Measurements from ENCODE around the gene CHAT.

CHAT gene

DNA sequence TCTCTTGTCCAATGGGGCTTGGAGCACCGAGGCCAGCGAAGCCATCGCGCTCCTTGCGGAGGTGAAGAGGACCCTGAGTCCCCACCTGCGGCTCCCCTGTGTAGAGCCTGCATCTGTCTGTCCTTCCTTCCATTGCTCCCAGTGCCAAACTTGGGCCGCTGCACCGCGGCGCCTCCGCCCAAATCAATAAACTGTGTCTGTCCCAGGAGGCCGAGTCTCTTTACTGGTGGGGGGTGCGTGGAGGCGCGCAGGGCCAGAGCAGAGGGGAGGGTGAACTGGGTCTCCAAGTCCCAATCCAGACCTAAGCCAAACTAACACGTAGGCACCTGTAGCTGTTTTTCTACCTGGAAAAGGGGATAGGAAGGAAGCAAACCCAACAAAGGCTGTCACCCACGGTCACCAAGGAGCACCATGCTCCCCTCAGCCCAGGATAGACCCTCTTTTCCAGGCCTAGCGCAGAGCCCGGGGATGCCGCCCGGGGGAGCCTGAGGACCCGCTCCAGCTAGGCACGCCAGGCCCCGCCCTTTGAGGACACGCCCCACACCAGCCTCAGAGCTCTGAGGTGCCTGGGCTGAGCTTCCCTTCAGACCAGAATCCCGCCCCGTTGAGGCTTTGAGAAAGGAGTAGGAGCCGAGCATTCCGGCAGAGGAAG lies 1.2 kb upstream of the CHAT start:
- no peak for DNase-seq

DNA sequence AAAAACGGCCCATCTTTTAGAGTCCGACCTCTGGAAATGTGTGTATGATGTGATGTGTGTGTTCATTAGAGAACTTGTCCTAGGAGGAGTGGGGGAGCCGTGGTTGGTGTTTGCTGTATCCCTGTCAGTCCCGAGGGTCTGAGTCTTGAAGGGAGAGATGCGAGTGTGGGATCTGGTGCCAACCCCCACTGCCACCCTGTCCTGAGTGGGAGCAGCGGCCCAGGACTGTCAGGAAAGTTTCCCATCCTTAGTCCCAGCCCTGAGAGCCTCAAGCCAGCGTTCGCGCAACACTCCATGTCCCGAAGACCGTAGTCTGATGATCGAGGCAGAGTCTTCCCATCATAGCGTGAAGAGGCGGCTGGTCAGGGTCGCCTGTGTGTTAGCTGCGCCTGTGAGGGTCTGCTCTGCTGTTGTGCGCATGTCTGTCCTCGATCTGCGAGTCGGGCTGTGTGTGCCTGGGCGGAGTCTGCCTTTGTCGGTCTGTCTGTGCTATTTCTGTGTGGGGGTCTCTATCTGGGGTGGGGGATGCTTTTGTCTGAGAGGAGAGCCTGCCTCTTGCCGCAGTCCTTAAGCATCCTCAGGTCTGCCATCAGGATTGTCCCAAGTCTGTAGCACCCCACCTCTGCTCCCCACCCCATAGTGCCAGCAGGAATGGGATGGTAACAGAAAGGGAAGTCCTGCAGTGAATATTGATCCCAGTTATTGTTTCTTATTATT lies 514 bp upstream of the CHAT start:
- no peak for DNase-seq

DNA sequence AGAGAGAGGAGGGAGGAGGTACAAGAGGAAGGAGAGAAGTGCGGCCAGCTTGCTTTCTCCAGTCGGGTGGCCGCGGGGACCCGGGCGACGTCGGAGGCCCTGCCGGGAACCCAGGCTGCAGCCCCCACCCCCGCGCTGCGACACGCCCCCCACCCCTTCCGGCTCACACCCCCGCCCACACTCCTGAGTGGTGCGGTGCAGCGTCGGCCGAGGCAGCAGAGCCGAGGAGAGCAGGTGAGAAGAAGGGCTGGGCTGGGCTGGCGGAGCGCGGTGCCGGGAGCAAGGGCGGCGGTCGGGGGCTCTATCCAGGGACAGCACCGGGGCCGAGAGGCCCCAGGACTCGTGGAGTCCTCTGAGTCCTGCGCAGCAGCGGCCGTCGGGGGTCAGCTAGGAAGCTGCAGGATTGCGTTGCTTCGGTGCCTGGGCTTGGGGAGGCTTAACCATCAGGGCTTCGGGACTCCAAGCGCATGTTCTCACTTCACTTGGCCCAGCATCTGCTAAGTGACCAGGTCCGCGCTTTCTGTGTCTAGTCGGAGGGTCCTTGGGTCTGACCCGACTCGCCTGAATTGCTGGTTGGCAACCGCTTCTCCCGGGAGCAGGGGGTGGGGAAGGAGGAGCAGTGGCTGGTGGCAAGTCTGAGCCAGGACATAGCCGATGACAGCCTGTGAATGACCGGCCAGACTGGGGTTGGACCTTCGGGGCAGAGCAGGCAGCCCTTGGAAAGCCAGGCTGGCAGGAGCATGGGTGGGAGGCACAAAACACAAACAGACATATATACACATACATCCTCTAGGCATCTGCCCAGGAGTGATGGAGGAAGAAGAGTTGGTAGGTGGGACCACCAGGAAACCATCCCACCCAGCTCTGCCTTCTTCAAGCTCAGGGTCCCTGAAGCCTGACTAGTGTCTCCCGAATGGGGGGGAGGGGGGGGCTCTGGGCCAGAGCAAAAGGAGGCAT lies 683 bp downstream of the CHAT start:
- DNase-seq: no peak

DNA sequence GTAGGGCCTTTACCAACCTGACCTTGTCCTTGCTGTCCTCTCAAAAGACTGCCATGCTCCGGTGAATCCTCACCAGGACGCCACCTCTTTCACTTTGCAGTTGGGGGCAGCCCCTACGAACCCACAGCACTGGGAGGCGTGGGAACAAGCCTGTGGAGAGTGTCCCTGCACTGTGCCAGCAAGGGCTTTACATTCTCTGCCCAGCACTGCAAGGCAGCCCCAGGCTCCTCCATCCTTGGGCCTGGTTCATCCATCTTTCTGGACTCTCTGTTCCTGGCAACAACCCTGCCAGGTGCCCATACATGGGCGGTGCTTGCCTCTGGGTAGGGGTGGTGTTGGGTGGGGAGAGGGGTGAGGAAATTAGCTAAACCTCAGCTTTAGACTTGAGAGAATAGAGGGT lies 1.4 kb downstream of the CHAT start:
- DNase-seq: no peak

DNA sequence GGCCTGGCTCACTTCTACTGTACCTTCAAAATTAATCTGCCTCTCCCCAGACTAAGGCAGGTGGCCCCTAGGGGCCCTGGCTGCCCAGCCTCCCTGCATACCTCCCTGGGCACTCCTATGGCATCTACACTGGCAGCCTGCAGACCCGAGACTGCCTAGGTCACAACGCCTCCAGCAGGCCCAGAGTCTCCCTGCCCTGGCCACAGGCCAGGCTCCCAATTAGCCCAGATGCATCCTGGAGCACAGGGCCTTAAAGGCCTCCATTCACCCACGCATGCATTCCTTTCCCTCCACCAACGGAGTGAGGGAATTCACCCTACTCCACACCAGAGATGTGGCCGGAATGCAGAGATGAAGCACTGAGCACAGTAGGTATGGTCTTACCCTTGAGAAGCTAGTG lies 1.9 kb downstream of the CHAT start:
- no peak for DNase-seq

DNA sequence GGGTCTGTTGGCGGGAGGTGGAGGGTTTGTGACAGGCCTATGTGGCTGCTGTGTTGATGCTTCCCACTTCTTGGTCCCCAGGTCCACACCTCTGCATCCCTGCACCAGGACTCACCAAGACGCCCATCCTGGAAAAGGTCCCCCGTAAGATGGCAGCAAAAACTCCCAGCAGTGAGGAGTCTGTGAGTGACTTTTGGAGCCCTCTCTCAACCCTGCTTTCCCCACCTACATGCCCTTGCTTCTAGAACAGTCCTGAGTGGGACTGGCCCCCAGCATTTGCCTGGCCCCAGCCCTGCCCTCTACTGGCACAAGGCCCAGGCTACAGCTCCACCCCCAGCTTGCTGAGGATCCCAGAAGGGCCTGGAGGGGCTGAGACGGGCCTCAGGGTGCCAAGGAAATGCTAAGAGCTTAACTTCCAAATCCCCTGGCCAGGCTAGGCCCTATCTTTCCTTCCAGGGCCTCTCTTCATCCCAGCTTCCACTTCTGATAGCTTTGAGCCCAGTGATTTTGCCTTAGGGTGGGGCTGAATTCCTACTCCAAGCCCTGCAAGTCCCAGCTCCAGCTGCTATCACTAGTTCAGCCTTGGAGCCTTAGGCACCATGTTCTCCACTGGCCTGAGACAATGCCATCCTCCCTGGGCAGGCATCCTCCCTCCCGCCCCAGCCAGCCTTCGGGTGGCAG lies 2.7 kb downstream of the CHAT start:
- DNase-seq: no peak

GRCh38 chr10:49617121-49618020 lies 3.5 kb downstream of the CHAT start:
- no peak for DNase-seq

- DNase-seq: no peak
These were observed 5.0 kb downstream of the CHAT start for GRCh38 chr10:49618821-49619220.

DNA sequence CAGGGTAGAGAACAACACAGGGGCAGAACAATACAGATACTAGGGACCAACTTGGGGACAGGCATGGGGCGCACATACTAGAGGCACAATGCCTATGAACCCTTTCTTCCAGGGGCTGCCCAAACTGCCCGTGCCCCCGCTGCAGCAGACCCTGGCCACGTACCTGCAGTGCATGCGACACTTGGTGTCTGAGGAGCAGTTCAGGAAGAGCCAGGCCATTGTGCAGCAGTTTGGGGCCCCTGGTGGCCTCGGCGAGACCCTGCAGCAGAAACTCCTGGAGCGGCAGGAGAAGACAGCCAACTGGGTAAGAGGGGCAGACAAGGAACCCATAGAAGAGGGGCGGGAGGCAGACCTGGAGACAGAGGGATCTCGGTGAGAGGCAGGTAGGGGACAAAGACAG lies 5.8 kb downstream of the CHAT start:
- no peak for DNase-seq

DNA sequence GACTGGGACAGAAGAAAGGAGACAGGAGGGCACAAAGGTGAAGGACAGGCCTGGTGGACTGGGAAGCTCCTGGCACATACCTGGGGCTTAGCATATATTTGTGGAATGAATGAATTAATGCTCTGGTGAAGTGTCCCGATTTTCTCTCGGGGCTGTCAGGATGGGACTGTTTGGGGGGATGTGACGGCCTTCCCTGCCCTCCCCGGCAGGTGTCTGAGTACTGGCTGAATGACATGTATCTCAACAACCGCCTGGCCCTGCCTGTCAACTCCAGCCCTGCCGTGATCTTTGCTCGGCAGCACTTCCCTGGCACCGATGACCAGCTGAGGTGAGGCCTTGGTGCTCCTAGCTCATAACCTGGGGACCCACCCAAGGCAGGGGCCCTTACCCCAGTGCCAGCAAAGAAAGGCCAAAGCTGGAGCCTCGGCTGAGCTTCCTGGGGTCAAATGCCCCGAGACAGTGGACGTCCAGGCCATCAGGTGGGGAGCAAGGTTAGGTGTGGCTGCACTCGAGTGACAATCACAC lies 6.5 kb downstream of the CHAT start:
- no peak for DNase-seq

DNA sequence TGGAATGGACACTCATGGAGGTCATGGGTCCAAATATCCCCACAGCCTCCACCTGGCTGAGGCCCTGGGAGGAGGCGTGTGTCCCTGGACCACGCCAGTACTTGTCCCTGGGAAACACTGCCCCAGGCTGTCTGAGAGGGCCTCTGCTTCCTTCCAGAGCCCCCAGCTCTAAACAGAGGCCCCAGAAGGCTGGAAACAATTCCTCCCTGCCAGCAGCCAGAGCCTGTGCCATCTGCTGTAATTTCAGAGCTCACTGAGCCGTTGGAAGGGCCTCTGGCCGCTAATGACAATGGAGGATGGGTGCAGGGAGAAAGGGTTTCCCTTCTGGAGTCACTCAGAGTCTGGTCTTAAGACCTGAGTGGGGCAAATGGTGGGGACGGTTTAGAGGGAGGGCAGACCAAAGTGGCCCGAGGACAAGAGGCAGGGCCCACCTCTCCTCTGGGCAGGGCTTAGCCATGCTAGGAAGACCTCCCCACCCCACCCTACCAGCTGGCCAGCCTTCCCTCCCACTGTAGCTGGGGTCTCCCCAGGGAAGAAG lies 7.1 kb downstream of the CHAT start:
- no peak for DNase-seq

GRCh38 chr10:49621561-49621960 lies 7.7 kb downstream of the CHAT start:
- no peak for DNase-seq

DNA sequence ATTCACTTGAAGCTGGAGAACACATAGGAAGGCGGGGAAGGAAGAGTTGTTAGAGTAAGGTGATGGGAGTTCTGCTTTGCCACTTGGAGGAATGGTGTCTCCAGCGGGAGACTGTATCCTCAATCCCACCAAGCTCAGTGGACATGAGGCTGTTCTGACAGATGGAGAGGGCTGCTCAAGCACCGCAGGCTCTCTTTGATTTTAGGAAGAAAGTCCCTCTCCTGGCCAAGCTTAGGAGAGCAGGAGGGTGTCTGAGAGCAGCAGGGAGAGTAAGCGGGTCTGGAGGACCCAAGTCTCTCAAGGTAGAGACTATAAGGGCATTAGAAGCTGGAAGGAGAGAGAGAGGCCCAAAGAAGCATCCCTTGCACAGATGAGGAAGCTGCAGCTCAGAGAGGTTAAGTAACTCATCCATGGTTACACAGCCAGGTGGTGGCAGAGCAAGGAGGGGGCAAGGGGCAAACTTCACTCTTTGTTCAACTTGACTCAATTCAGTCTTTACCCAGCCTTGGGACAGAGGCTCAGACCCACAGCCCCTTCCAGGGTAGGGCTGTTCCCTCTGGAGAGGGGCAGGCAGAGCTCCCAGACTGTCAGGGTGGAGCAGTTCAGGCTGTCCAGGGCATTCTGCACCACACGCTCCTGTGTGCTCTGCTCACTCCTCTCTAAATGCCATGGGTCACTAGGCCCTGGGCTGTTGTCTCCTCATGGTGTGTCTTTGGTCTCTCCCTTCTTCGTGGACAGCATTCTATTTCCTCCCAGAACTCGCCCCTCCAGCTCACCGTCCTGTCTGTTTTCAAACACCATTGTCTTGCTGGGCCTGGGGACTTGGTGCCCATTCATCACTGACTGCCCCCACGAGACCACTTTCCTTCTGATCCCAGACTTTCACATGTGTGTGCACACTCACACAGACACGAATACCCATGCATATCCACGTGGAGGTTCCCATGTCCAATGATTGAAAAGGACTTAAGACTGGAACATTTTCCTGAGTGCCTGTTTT lies 8.9 kb downstream of the CHAT start:
- no peak for DNase-seq

DNA sequence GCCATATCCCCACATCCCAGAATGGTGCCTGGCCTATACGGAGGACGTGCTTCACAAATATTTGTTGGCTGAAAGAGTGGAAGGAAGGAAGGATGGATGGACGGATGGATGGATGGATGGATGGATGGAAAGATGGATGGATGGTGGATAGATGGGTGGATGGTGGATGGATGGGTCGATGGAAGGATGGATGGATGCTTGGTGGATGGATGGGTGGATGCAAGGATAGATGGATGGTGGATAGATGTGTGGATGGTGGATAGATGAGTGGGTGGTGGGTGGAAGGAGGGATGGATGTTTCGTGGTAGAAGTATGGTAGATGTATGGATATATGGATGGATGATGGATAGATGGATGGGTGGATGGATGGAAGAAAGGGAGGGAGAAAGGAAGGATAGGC lies 10.8 kb downstream of the CHAT start:
- no peak for DNase-seq

GRCh38 chr10:49625411-49625810 lies 11.6 kb downstream of the CHAT start:
- DNase-seq: no peak

DNA sequence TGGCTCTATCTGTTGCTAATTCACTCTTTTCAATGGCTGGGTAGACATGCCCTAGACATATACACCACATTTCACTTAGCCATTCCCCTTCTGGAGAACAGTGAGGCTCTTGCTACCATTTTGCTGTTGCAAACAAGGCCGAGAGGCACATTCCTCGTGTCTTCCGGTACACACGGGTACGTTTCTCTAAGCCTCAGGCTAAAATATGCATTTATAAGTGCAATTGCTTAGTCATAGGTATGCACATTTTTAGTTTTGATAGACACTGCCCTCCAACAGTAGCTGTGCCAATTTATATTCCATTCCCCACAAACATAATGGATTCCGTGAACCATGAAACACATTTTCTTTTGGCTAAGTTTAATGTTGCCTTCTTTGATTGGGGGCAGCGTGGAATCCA lies 13.2 kb downstream of the CHAT start:
- no peak for DNase-seq

DNA sequence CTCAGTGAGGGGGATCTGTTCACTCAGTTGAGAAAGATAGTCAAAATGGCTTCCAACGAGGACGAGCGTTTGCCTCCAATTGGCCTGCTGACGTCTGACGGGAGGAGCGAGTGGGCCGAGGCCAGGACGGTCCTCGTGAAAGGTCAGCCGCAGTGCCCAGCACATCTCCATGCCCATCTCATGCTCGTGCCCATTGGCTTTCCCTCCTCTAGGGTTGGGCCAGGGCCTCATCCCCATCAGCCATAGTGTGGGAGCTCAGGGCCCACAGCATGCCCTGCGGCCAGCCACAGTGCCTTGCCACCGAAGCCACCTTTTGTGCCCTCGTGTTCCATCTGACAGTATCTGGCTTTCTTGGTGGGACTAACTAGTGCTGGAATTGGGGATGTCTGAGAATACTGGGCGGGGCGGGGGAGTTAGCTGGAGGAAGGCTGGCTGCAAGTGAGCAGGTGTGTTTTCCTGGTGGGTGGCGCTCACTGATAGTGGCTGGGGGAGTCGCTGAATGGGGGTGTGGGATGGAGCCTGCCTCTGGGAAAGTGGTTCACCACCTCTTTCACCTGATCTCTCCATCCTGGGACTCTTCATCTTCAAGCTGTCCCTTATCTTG lies 13.9 kb downstream of the CHAT start:
- DNase-seq: no peak

- DNase-seq: no peak
These were observed 14.8 kb downstream of the CHAT start for GRCh38 chr10:49628599-49628998.

DNA sequence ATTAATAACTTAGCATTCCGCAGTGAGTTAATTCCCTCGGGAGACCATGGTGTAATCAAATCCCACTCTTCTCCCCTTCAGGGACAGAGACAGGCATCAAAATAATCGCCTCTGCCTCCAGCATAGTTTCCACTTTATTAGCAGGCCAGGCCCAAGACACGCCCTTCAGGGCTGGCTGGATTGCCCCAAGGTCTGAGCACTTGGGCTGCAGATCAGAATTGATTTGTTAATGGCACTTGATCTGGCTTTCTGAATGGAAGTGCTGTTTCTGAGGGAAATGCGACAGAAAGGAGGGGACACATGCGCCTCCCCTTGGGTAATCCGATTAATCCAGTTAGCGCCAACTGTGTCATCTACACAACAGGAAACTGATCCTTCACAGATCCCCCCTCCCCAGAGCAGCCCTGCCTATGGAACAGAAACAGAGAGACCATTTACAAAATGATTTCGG lies 15.6 kb downstream of the CHAT start:
- no peak for DNase-seq

- DNase-seq: no peak
These were observed 18.1 kb downstream of the CHAT start for GRCh38 chr10:49631975-49632374.
